SU-DHL-6 (cell line): ENCODE measurements around the gene DDIT4.

Source experiments
- H2AFZ ChIP-seq: fragments of 200-600 bp; sonication (generic); 2 replicates; pipeline ENCODE4 v1.6.1; 2014; ENCODE audit warnings: low read depth, mild to moderate bottlenecking, moderate library complexity, mixed read lengths, antibody characterized with exemption, low read length; ENCODE audit not compliant: severe bottlenecking
- H3F3A ChIP-seq: fragments of 200-600 bp; shearing (Covaris generic); 2 replicates; pipeline ENCODE4 v1.6.0; 2016; ENCODE audit warnings: antibody characterized with exemption, mild to moderate bottlenecking; ENCODE audit not compliant: insufficient read depth
- H3K27ac ChIP-seq: fragments of 200-600 bp; sonication (generic); 2 replicates; pipeline ENCODE4 v1.5.1; 2016; ENCODE audit warnings: low read depth, mild to moderate bottlenecking, low read length, moderate library complexity, mixed read lengths
- H3K27me3 ChIP-seq: fragments of 200-600 bp; sonication (generic), shearing (Covaris generic); 2 replicates; pipeline ENCODE4 v1.6.0; 2014; ENCODE audit warnings: mild to moderate bottlenecking, low read length
- H3K36me3 ChIP-seq: fragments of 200-600 bp; sonication (generic); 2 replicates; pipeline ENCODE4 v1.6.1; 2014; ENCODE audit warnings: mild to moderate bottlenecking, low read length, mixed read lengths
- H3K4me2 ChIP-seq: fragments of 300-600, 200-600 bp; shearing (Covaris generic), sonication (generic); 2 replicates; pipeline ENCODE4 v1.6.0; 2014; ENCODE audit warnings: low read length, low read depth, mild to moderate bottlenecking; ENCODE audit not compliant: poor library complexity, severe bottlenecking
- H3K4me3 ChIP-seq: fragments of 200-600 bp; sonication (generic); 2 replicates; pipeline ENCODE4 v1.5.1; 2014; ENCODE audit warnings: antibody characterized with exemption, low read length, mild to moderate bottlenecking, mixed read lengths; ENCODE audit not compliant: insufficient read depth, poor library complexity, severe bottlenecking
- H3K79me2 ChIP-seq: fragments of 200-600 bp; sonication (generic); 2 replicates; pipeline ENCODE4 v1.6.1; 2014; ENCODE audit warnings: mild to moderate bottlenecking, low read length, moderate library complexity; ENCODE audit not compliant: insufficient read depth
- H3K9ac ChIP-seq: fragments of 200-600 bp; sonication (generic); 2 replicates; pipeline ENCODE4 v1.7.0; 2014; ENCODE audit warnings: mild to moderate bottlenecking, low read length
- H3K9me2 ChIP-seq: fragments of 200-600 bp; sonication (generic); replicated peaks from 2 replicates; pipeline ENCODE4 v1.6.1; 2014; ENCODE audit warnings: low read length; ENCODE audit not compliant: insufficient read depth
- H3K9me3 ChIP-seq: fragments of 200-600 bp; sonication (generic); 2 replicates; pipeline ENCODE4 v1.6.1; 2014; ENCODE audit warnings: low read length, mixed read lengths; ENCODE audit not compliant: insufficient read depth
- H4K20me1 ChIP-seq: fragments of 200-600 bp; sonication (generic); 2 replicates; pipeline ENCODE4 v1.6.1; 2014; ENCODE audit warnings: low read depth, mild to moderate bottlenecking, antibody characterized with exemption, low read length, moderate library complexity, mixed read lengths
- CTCF ChIP-seq: fragments of 200-600 bp; sonication (generic); IDR thresholded peaks from one replicate; pipeline ENCODE4 v1.5.1; 2017; ENCODE audit warnings: antibody characterized with exemption, mild to moderate bottlenecking, low read length, moderate library complexity; ENCODE audit not compliant: insufficient read depth, poor library complexity, severe bottlenecking
- EZH2phosphoT487 ChIP-seq: fragments of 200-600 bp; sonication (generic), shearing (Covaris generic); conservative IDR thresholded peaks from 2 replicates; pipeline ENCODE4 v1.6.1; 2018; ENCODE audit warnings: mild to moderate bottlenecking, antibody characterized with exemption, low read length, moderate library complexity, mixed read lengths

The DDIT4 gene

GRCh38 chr10:72227826-72228225, 45.9 kb upstream of the DDIT4 start:
- no peak overlapping the region for H3K4me2 ChIP-seq
- no peak overlapping the region for H2AFZ ChIP-seq
- no peaks in the 10 kb centered on the region for H3K27me3 ChIP-seq
- no peak overlapping the region for H3K9ac ChIP-seq
- H3K9me3 ChIP-seq = no peaks in the 10 kb centered on the region
- peaks cover 22% of the 10 kb centered on the region; the same call in 1 of the 2 replicates for H3K79me2 ChIP-seq
- no peak overlapping the region for H3K4me3 ChIP-seq
- TF ChIP-seq CTCF (no peak), EZH2phosphoT487 (no peak)
- H3K27ac ChIP-seq = no peak overlapping the region
- H3K36me3 ChIP-seq = no peaks in the 10 kb centered on the region
- peaks cover 7% of the 10 kb centered on the region; the same call in 1 of the 2 replicates for H3F3A ChIP-seq
- H3K9me2 ChIP-seq = no peaks in the 10 kb centered on the region
- no peaks in the 10 kb centered on the region for H4K20me1 ChIP-seq

GRCh38 chr10:72228318-72228751, 45.4 kb upstream of the DDIT4 start:
- TF ChIP-seq CTCF (no peak), EZH2phosphoT487 (no peak)
- no peak overlapping the region for H3K4me2 ChIP-seq
- H3K9me3 ChIP-seq = no peaks in the 10 kb centered on the region
- no peak overlapping the region for H2AFZ ChIP-seq
- H4K20me1 ChIP-seq = no peaks in the 10 kb centered on the region
- H3K9ac ChIP-seq = no peak overlapping the region
- peaks cover 19% of the 10 kb centered on the region; the same call in 1 of the 2 replicates for H3K79me2 ChIP-seq
- H3K9me2 ChIP-seq = no peaks in the 10 kb centered on the region
- no peak overlapping the region for H3K27ac ChIP-seq
- peaks cover 4% of the 10 kb centered on the region; the same call in 1 of the 2 replicates for H3K36me3 ChIP-seq
- no peaks in the 10 kb centered on the region for H3K27me3 ChIP-seq
- peaks cover 5% of the 10 kb centered on the region; the same call in 1 of the 2 replicates for H3F3A ChIP-seq
- H3K4me3 ChIP-seq = no peak overlapping the region

GRCh38 chr10:72229261-72230251, 44.2 kb upstream of the DDIT4 start:
- TF ChIP-seq EZH2phosphoT487 = no peak
- TF ChIP-seq CTCF = no peak
- Histone ChIP-seq H4K20me1 (no peaks in the 10 kb centered on the region), H3K79me2 (peaks cover 12% of the 10 kb centered on the region; the same call in 1 of the 2 replicates), H3K9ac (no peak overlapping the region), H3K27ac (no peak overlapping the region), H3K27me3 (no peaks in the 10 kb centered on the region), H2AFZ (no peak overlapping the region), H3K9me2 (no peaks in the 10 kb centered on the region), H3K4me2 (no peak overlapping the region), H3F3A (no peaks in the 10 kb centered on the region; the same call in 1 of the 2 replicates), H3K36me3 (peaks cover 8% of the 10 kb centered on the region; the same call in 1 of the 2 replicates), H3K9me3 (no peaks in the 10 kb centered on the region), H3K4me3 (no peak overlapping the region)
